ENCODE measurements around the gene OR8J1.
"Not testable (repeated sequence)": the region's sequence is repeated elsewhere in the genome, so short reads cannot be mapped to it uniquely, and the experiment has no call there.

The OR8J1 gene, protein sequence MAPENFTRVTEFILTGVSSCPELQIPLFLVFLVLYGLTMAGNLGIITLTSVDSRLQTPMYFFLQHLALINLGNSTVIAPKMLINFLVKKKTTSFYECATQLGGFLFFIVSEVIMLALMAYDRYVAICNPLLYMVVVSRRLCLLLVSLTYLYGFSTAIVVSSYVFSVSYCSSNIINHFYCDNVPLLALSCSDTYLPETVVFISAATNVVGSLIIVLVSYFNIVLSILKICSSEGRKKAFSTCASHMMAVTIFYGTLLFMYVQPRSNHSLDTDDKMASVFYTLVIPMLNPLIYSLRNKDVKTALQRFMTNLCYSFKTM

DNA sequence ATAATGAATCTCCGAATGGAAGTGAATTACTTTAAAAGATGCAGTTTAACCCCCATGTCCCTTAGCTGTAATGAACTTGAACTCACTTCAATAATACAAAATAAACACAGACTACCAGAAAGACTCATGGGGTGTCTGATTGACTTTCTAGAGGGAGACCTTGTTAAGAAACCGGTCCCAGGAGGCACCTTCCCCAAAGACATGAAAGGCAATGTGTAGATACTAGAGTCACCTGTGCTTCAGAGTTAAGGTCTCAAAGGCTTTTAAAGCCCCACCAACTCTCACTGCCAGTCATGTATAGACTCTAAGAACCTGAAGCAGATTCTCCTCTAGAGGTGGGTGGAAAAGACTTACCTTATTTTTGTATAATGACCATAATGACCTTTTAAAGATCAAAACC, at the start of gene OR8J1:
Gene OR8J1 (plus strand): TSS at position 301 of the 400 bp plus-strand sequence. CDS start 5,956 bp downstream, outside the sequence.
- DNase-seq, result no peak

GRCh38 chr11:56307836-56308235, 46.3 kb upstream of the OR8J1 start:
- no peak for DNase-seq

- DNase-seq, result no peak
Measured at GRCh38 chr11:56314844-56315243, 39.2 kb upstream of the OR8J1 start, which contains the start of gene OR8K3. Gene OR8K3 (plus strand): TSS chr11:56315144. CDS start chr11:56318307, 3,163 bp downstream.

- DNase-seq, result no peak
Measured at GRCh38 chr11:56331861-56332491, 22.1 kb upstream of the OR8J1 start.

DNA sequence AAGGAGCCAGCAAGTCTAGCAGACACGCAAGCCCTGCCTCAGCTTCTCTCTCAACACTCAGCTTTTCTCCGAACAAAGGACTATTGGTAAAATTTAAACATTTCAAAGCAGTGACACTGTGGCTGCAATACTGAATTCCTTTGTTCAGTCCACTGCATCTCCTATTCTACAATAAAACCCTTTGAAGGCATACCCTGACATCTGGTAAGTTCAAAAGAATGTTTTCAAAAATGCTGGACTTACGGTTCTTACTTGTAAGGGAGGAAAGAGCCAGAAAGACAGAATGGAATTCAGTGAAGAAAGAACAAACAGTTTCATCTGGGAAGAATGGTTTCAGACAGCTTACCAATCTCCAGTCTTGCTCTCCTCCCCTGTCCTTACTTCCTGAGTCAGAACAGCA, 20.9 kb upstream of the OR8J1 start:
- DNase-seq, result no peak

- no peak for DNase-seq
Measured at GRCh38 chr11:56340289-56340688, 13.8 kb upstream of the OR8J1 start.

DNA sequence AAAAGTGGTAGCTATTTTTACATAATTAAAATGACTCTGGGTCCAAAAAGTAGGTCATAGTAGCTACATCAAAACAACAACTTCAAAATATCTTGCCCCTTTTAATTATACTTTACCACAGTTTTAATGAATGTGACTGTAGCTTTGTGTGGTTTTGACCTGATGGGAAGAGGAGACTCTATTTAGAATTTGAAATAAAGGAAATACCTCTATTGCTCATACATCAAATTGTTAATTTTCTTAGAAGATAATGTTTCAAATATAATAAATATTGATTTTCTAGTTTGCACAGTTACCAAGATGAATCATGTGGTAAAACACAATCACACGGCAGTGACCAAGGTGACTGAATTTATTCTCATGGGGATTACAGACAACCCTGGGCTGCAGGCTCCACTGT, 8.4 kb upstream of the OR8J1 start, which contains the start of gene OR8K1:
Gene OR8K1 (plus strand): TSS at position 301 of the 400 bp plus-strand sequence. CDS start 0 bp downstream, at position 301.
- DNase-seq, result no peak

GRCh38 chr11:56375324-56375723, 21.2 kb downstream of the OR8J1 start, which contains the start of gene OR8U1:
Gene OR8U1 (plus strand): TSS chr11:56375624. CDS start chr11:56375624, 0 bp downstream.
- no peak for DNase-seq

- no peak for DNase-seq
Measured at GRCh38 chr11:56380120-56380519, 26.0 kb downstream of the OR8J1 start.

GRCh38 chr11:56394381-56394780, 40.3 kb downstream of the OR8J1 start:
- no peak for DNase-seq

GRCh38 chr11:56396047-56396446, 42.0 kb downstream of the OR8J1 start:
- no peak for DNase-seq

- DNase-seq, result not testable (repeated sequence)
Measured at GRCh38 chr11:56401858-56402461, 47.9 kb downstream of the OR8J1 start.

DNA sequence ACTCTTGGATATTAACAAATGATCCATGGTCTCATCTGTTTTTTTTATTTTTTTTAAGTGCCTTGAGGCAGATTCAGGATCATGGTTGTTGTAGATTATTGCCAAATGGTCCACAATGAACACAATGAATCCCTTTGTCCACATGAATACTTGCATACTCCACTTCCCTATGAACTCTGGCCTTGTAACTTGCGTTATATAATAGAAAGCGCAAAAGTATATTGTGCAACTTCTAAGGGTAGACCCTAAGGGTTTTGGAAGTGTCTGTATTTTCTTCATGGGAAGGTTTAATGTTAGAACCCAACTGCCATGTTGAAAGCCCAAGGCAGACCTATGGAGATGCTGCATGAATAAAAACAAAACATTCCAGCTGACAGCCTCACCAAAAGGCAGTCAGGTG, 50.3 kb downstream of the OR8J1 start:
- DNase-seq, result no peak

DNA sequence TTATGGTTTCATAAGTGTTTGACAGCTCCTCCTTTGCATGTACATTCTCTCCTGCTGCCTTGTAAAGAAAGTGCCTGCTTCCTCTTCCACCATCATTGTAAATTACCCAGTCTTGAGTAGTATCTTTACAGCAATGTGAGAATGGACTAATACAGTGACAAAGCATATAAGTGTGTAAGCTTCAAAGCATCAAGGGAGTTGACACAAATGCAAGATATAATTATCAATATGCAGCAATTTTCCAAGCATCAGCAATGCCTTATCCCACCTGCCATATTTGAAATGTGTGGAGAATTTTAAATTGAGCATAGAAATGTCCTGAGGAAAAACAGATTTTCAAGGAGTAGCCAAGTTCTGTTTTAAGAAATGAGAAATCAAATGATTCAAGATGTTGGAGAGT, 56.7 kb downstream of the OR8J1 start:
- no peak for DNase-seq
